ENCODE data around the gene SHOC2.

SHOC2 gene

DNA sequence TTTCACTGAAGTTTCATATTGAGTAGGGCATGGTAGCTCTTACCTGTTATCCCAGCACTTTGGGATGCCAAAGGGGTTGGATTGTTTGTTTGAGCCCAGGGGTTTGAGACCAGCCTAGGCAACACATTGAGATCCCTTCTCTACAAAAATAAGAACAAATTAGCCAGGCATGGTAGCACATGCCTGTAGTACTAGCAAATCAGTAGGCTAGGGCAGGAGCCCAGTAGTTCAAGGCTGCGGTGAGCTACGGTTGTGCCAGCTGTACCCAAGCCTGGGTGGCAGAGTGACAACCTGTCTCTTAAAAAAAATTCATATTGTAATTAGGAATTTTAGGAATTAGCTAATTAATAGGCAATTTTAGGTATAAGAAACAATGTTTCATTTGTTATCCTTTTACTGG lies 18.4 kb upstream of the SHOC2 start:
- H3K27me3 ChIP-seq (ENCODE audit: insufficient read depth, low read length): no peaks in the 10 kb centered on the region
- H4K20me1 ChIP-seq (ENCODE audit: insufficient read depth, low read length): no peaks in the 10 kb centered on the region
- peaks cover 61% of the 10 kb centered on the region for H3K36me3 ChIP-seq (ENCODE audit: insufficient read depth, low read length)
- no peak overlapping the region for H3K27ac ChIP-seq (ENCODE audit: low read depth, low read length, poor library complexity, severe bottlenecking)
- H3F3A ChIP-seq (ENCODE audit: insufficient read depth, low read length): 0 out of 2 replicates have a peak, but pooled peaks cover 6% of the 10 kb centered on the region
- H3K4me2 ChIP-seq (ENCODE audit: low read length): no peak overlapping the region
- no peak overlapping the region for H3K9ac ChIP-seq (ENCODE audit: low read length)
- H3K9me2 ChIP-seq (ENCODE audit: low read depth, low read length): no peaks in the 10 kb centered on the region
- no peaks in the 10 kb centered on the region for H3K9me3 ChIP-seq (ENCODE audit: low read length)
- no peaks in the 10 kb centered on the region for H3K4me1 ChIP-seq (ENCODE audit: insufficient read depth, low read length, severe bottlenecking)
- no peak for TF ChIP-seq EZH2 (IDR thresholded peaks at IDR 0.05; ENCODE audit: borderline replicate concordance, low read length)
- H2AFZ ChIP-seq (ENCODE audit: low read length): no peak overlapping the region
- no peaks in the 10 kb centered on the region for H3K79me2 ChIP-seq (ENCODE audit: insufficient read depth, low read length)
- H3K4me3 ChIP-seq (ENCODE audit: low read depth, low read length, poor library complexity, severe bottlenecking): no peak overlapping the region

DNA sequence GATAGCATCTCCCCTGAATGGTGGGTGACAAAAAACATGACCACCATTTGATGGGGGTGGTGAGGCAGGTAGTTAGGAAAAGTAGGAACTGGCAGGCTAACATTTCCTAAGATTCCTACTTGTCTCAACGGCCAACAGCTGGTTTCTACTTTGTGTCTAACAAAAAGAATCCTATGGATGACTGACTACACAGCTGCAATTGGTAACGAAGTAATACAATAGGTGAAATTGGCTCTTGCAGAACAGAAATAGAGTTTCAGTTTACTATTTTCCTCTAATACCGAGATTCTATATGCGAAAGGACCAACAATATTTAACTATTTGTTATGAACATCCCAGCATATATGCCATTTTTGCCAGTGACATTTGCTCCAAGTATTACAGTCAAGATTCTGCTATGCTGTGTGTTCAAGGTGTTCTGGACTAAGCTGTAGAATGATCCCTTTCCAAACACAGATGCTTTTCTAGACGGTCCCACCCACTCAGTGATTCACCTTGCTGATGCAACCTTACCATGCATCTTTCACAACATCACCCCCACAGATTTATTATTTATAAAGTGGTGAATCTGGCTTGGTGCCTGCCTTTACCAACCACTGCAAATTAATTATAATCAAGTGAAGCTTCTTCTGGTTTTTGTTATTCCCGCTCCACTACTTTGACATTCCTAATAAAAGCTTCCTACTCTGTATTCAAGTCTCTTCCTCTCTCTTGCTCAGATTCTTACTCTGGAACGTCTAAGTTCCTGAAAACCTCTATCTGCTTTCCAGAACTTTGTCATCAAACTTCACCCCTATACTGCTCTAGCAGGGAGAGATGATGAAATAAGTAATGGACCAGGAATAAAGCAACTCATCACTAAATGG lies 17.2 kb upstream of the SHOC2 start:
- Histone ChIP-seq H3K9me3 (ENCODE audit: low read length) (no peaks in the 10 kb centered on the region), H3K79me2 (ENCODE audit: insufficient read depth, low read length) (no peaks in the 10 kb centered on the region), H3F3A (ENCODE audit: insufficient read depth, low read length) (0 out of 2 replicates have a peak, but pooled peaks cover 6% of the 10 kb centered on the region), H3K36me3 (ENCODE audit: insufficient read depth, low read length) (peaks cover 49% of the 10 kb centered on the region), H3K27me3 (ENCODE audit: insufficient read depth, low read length) (no peaks in the 10 kb centered on the region), H2AFZ (ENCODE audit: low read length) (no peak overlapping the region), H3K27ac (ENCODE audit: low read depth, low read length, poor library complexity, severe bottlenecking) (no peak overlapping the region), H3K9ac (ENCODE audit: low read length) (no peak overlapping the region), H3K4me3 (ENCODE audit: low read depth, low read length, poor library complexity, severe bottlenecking) (no peak overlapping the region), H3K9me2 (ENCODE audit: low read depth, low read length) (no peaks in the 10 kb centered on the region), H4K20me1 (ENCODE audit: insufficient read depth, low read length) (no peaks in the 10 kb centered on the region), H3K4me1 (ENCODE audit: insufficient read depth, low read length, severe bottlenecking) (no peaks in the 10 kb centered on the region), H3K4me2 (ENCODE audit: low read length) (no peak overlapping the region)
- TF ChIP-seq, protein P1, sequence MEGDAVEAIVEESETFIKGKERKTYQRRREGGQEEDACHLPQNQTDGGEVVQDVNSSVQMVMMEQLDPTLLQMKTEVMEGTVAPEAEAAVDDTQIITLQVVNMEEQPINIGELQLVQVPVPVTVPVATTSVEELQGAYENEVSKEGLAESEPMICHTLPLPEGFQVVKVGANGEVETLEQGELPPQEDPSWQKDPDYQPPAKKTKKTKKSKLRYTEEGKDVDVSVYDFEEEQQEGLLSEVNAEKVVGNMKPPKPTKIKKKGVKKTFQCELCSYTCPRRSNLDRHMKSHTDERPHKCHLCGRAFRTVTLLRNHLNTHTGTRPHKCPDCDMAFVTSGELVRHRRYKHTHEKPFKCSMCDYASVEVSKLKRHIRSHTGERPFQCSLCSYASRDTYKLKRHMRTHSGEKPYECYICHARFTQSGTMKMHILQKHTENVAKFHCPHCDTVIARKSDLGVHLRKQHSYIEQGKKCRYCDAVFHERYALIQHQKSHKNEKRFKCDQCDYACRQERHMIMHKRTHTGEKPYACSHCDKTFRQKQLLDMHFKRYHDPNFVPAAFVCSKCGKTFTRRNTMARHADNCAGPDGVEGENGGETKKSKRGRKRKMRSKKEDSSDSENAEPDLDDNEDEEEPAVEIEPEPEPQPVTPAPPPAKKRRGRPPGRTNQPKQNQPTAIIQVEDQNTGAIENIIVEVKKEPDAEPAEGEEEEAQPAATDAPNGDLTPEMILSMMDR (IDR thresholded peaks at IDR 0.05; ENCODE audit: low read length): no peak
- TF ChIP-seq EZH2 (IDR thresholded peaks at IDR 0.05; ENCODE audit: borderline replicate concordance, low read length): no peak

DNA sequence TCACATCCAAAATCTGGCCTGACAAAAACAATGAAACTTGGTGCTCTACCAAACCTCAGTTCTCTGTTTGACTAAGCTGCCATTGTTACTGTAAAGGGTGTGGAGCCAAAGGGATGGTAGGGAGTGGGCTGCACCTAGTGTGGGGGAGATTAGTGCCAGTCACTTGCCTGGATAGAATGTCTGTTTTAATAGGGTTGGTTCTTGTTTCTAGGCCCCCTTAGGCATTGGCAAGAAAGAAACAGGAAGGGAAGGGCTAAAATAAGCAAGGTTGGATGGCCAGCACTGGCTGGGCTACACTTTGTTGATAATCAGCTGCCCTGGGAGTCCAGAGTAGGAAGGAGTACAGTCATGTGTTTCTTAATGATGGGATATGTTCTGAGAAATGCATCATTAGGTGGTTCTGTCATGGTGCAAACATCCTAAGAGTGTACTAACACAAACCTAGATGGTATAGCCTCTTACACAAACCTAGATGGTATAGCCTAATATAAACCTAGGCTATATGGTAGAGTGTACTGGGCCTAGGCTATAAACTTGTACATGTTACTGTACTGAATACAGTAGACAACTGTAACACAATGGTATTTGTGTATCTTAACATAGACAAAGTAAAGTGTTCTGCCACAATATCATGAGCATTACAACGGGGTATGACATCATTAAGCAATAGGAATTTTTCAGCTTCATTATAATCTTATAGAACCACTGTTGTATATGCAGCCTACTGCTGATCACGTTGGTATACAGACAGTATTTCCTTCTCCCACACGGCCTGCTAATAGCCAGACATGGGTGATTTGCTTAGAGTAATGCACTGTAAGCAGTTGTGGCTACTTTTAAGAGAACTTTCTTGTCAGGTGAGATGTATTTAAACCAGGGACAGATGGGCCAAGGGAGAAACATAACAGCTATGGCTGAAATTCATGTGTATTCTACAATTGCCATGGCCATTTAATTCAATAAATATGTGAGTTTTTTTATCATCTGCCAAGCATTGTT lies 15.8 kb upstream of the SHOC2 start:
- H3K27ac ChIP-seq (ENCODE audit: low read depth, low read length, poor library complexity, severe bottlenecking): peak overlapping the region; percentile 2
- no peaks in the 10 kb centered on the region for H3K27me3 ChIP-seq (ENCODE audit: insufficient read depth, low read length)
- H3K4me2 ChIP-seq (ENCODE audit: low read length): no peak overlapping the region
- peaks cover 36% of the 10 kb centered on the region for H3K36me3 ChIP-seq (ENCODE audit: insufficient read depth, low read length)
- TF ChIP-seq, protein P1 (IDR thresholded peaks at IDR 0.05; ENCODE audit: low read length): no peak
- TF ChIP-seq EZH2 (IDR thresholded peaks at IDR 0.05; ENCODE audit: borderline replicate concordance, low read length): no peak
- no peaks in the 10 kb centered on the region for H3K79me2 ChIP-seq (ENCODE audit: insufficient read depth, low read length)
- no peak overlapping the region for H3K4me3 ChIP-seq (ENCODE audit: low read depth, low read length, poor library complexity, severe bottlenecking)
- no peaks in the 10 kb centered on the region for H3K9me3 ChIP-seq (ENCODE audit: low read length)
- no peaks in the 10 kb centered on the region for H4K20me1 ChIP-seq (ENCODE audit: insufficient read depth, low read length)
- H3K9ac ChIP-seq (ENCODE audit: low read length): no peak overlapping the region
- H3K4me1 ChIP-seq (ENCODE audit: insufficient read depth, low read length, severe bottlenecking): no peaks in the 10 kb centered on the region
- H3K9me2 ChIP-seq (ENCODE audit: low read depth, low read length): no peaks in the 10 kb centered on the region
- no peak overlapping the region for H2AFZ ChIP-seq (ENCODE audit: low read length)
- 0 out of 2 replicates have a peak, but pooled peaks cover 6% of the 10 kb centered on the region for H3F3A ChIP-seq (ENCODE audit: insufficient read depth, low read length)

All from OCI-LY1 (cell line).